HG02938 (cell line): ENCODE data around the gene AKR1B1.

Experiments
- ATAC-seq: cut with Tn5 transposase; IDR thresholded peaks from one replicate; pipeline ENCODE4 v1.9.1; 2021; ENCODE audit warnings: mild to moderate bottlenecking, moderate library complexity; ENCODE audit not compliant: unreplicated experiment

Gene AKR1B1

GRCh38 chr7:134420424-134421125, 38.3 kb downstream of the AKR1B1 start:
- ATAC-seq, result no peak

GRCh38 chr7:134419875-134420274, 39.0 kb downstream of the AKR1B1 start:
- ATAC-seq, result no peak

GRCh38 chr7:134419085-134419484, 39.8 kb downstream of the AKR1B1 start:
- no peak for ATAC-seq

- ATAC-seq, result no peak
These were observed 43.2 kb downstream of the AKR1B1 start for GRCh38 chr7:134415700-134416099.

GRCh38 chr7:134414109-134414508, 44.8 kb downstream of the AKR1B1 start:
- no peak for ATAC-seq

GRCh38 chr7:134407311-134407710, 51.6 kb downstream of the AKR1B1 start:
- ATAC-seq, result no peak

GRCh38 chr7:134406431-134406830, 52.5 kb downstream of the AKR1B1 start:
- no peak for ATAC-seq

GRCh38 chr7:134405299-134405698, 53.6 kb downstream of the AKR1B1 start:
- ATAC-seq, result no peak

GRCh38 chr7:134403062-134403461, 55.8 kb downstream of the AKR1B1 start:
- ATAC-seq, result no peak

- no peak for ATAC-seq
These were observed 58.0 kb downstream of the AKR1B1 start for GRCh38 chr7:134400859-134401258.

GRCh38 chr7:134396031-134396430, 62.9 kb downstream of the AKR1B1 start:
- ATAC-seq, result no peak

- ATAC-seq, result no peak
These were observed 63.3 kb downstream of the AKR1B1 start for GRCh38 chr7:134395604-134396003.

GRCh38 chr7:134394056-134394455, 64.8 kb downstream of the AKR1B1 start:
- no peak for ATAC-seq
